Pancreas (tissue), 10 donors: ENCODE results near the gene SLC7A10. TPM values are rescaled to one million over a fixed set of nuclear protein-coding genes. Genes with fewer than 3 reads are reported as not detected.

ENCODE experiments used
- ATAC-seq, 4 donors: fragments of 200-7000 bp; cut with Tn5 transposase; one replicate each; pipeline versions ENCODE4 v1.8.0 to v1.9.1; 2020; ENCODE audit warnings: mild to moderate bottlenecking in 4 of 4, moderate library complexity in 4 of 4
- DNase-seq, 6 donors: peaks; one replicate each; pipeline ENCODE4 v3.0.0-alpha.2; 2020
- FAIRE-seq: peaks from 2 replicates; lab custom pipeline; 2012; peaks lifted over from hg19 to GRCh38; lab: Jason Lieb, UNC
- H3K27ac ChIP-seq, 4 donors: fragments of 200-600 bp; sonication (generic); 1 replicate in 3 of 4; 2 replicates in 1 of 4; pipeline versions ENCODE4 v1.5.0 to v1.8.0; 2020
- H3K27me3 ChIP-seq, 4 donors: fragments of 200-600 bp; one replicate each; pipeline ENCODE4 v1.8.0; 2021
- H3K36me3 ChIP-seq, 3 donors: fragments of 200-600 bp; sonication (generic) in 1 of 3; one replicate each; pipeline versions ENCODE4 v1.5.0 to v1.8.0; 2020 to 2021
- H3K4me1 ChIP-seq, 3 donors: fragments of 200-600 bp; one replicate each; pipeline ENCODE4 v1.8.0; 2021
- H3K4me3 ChIP-seq, 4 donors: fragments of 200-600 bp; sonication (generic) in 2 of 4; one replicate each; pipeline versions ENCODE4 v1.5.0 to v1.8.0; 2020 to 2021
- H3K9me3 ChIP-seq, 4 donors: fragments of 200-600 bp; one replicate each; pipeline ENCODE4 v1.8.0; 2021
- WGBS, 2 donors: extraction: QIAGEN DNeasy Blood & Tissue Kit; methylation state at CpG; one replicate each; pipeline ENCODE4 v1.1.7; 2013; 5-methylcytosine and 5-hydroxymethylcytosine counted together
- intact Hi-C, 3 donors: fragments of 100-400 bp; cut with DNase I; formaldehyde crosslinking; loops; one replicate each; pipeline versions ENCODE4 v1.11.1 to v1.14.2; 2022
- polyA plus RNA-seq, 2 donors: library from polyadenylated mRNA; stranded (reverse); fragments of 200-250 nt; gene quantifications; one replicate each; pipeline ENCODE4 v1.2.3, GENCODE V29; 2013
- total RNA-seq, 6 donors: library from RNA; stranded (reverse); fragmentation: NEBNext Ultra II Directional in 4 of 6; extraction: Animal tissue kit (Norgen Biotek cat#: 25700) in 4 of 6; gene quantifications; one replicate each; pipeline versions ENCODE4 v1.2.1 to v1.2.4, GENCODE V29; 2021 to 2023
- TF ChIP-seq, protein P1 (sequence below), 4 donors: fragments of 200-600 bp; sonication (generic) in 3 of 4; IDR thresholded peaks; one replicate each; pipeline versions ENCODE4 v1.5.0 to v1.8.0; 2021; ENCODE audit warnings: antibody characterized with exemption in 4 of 4
- donor health status: healthy with polysubstance abuse.
- donor health status: DM: no; HTN: no; CAD: no; lungs with moderate emphysema.
- donor health status: DM: no; HTN: no; CAD: no.
- donor health status: control.
- donor health status: control.
- donor health status: Bipolar disorder and iron deficiency.
- donor health status: DM: yes; HTN: yes; CAD: no.
- donor health status: DM: no; HTN: no; CAD: no.
- donor health status: DM: no; HTN: no; CAD: no.
- donor health status: DM: yes; HTN: yes; CAD: no.

The SLC7A10 gene
- total and polyA plus RNA-seq, 8 donors, result 0.28 to 1.3 (median 0.38) TPM; not detected in 5

DNA sequence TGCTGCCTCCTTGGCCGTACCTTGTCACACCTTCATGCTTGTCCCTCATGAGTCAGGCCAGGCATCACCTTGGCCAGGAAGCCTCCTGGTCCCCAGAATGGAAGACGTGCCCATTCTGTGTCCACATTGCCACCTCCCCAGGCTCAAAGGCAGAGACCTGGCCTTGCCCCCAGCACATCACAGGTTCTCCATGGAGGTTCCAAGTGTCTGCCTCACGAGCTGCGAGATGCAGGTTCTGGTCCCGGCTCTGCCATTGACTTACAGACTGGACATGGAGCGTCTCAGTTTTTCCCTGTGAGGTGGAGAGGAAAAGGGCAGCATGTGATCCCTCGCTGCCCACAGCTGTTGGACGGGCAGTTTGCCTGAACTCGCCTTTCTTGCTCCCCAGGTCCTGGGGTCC, 9.1 kb upstream of the SLC7A10 start:
- Histone ChIP-seq H3K27ac (no peak overlapping the region), H3K27me3 (no peaks in the 10 kb centered on the region), H3K4me1 (no peaks in the 10 kb centered on the region), H3K4me3 (no peak overlapping the region), H3K36me3 (no peaks in the 10 kb centered on the region), H3K9me3 (no peaks in the 10 kb centered on the region)
- FAIRE-seq (no peak), DNase-seq (peak in 1 of 6 donors; percentile 32), ATAC-seq (no peak)
- intact Hi-C loops, result loop anchor here in 1 of 3 donors (5.0 kb wide), 1 partner anchor 538 kb away; no protein-coding TSS in a partner anchor
- TF ChIP-seq, protein P1, sequence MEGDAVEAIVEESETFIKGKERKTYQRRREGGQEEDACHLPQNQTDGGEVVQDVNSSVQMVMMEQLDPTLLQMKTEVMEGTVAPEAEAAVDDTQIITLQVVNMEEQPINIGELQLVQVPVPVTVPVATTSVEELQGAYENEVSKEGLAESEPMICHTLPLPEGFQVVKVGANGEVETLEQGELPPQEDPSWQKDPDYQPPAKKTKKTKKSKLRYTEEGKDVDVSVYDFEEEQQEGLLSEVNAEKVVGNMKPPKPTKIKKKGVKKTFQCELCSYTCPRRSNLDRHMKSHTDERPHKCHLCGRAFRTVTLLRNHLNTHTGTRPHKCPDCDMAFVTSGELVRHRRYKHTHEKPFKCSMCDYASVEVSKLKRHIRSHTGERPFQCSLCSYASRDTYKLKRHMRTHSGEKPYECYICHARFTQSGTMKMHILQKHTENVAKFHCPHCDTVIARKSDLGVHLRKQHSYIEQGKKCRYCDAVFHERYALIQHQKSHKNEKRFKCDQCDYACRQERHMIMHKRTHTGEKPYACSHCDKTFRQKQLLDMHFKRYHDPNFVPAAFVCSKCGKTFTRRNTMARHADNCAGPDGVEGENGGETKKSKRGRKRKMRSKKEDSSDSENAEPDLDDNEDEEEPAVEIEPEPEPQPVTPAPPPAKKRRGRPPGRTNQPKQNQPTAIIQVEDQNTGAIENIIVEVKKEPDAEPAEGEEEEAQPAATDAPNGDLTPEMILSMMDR (IDR thresholded peaks at IDR 0.05), result no peak
- 38 to 48% methylated on average over 9 of the region's 9 CpGs for WGBS, 2 donors

DNA sequence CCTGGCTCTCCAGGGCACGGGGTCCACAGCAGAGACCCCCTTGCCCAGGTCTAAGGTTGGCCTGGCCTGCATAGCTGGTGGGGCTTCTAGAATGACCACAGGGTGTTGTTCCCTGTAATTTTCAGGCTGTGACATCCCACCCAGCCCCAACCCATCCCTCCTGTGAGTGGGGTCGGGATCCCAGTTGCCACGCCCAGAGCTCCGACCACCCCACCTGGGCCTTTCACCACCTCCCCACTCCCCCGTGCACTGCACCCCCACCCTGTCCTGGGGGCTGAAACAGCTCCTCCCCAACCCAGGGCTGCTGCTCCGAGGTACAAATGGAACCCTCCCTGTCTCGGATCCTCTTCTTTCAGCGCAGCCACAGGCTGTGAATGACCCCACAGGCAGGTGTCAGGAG, 8.4 kb upstream of the SLC7A10 start:
- no peaks in the 10 kb centered on the region for H3K4me1 ChIP-seq
- WGBS, 2 donors, result 58 to 75% methylated on average over 8 of the region's 8 CpGs
- no peaks in the 10 kb centered on the region for H3K9me3 ChIP-seq
- FAIRE-seq (no peak), DNase-seq (peak in 1 of 6 donors; percentile 40), ATAC-seq (no peak)
- intact Hi-C loops, result no loop called here
- TF ChIP-seq, protein P1 (IDR thresholded peaks at IDR 0.05), result no peak
- no peaks in the 10 kb centered on the region for H3K27me3 ChIP-seq
- no peak overlapping the region for H3K27ac ChIP-seq
- no peak overlapping the region for H3K4me3 ChIP-seq
- H3K36me3 ChIP-seq, result no peaks in the 10 kb centered on the region

DNA sequence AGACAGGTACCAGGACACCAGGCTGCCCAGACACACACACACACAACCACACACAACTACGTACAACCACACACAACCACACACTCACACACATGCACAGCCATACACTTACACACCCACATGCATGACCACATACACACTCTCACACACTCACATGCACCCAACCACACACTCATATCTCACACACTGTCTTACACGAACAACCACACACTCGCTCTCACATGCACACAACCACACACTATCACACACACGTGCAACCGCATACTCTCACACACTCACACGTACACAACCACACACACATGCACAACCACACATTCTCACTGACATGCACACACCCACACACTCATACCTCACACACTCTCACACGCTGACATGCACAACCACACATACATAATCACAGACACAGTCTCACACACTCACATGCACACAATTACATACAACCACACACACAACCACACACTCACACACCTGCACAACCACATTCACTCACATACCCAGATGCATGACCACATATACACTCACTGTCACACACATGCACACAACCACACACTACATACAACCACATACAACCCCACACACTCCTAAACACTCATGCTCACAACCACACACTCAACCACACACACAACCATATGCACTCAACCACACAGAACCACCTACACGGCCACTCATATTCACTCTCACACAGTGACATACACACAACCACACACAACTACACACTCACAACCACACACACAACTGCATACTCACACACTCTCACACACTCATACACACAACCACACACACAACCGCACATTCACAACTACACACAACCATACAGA, 7.6 kb upstream of the SLC7A10 start:
- ATAC-seq, result no peak
- 69 to 85% methylated on average over 9 of the region's 9 CpGs for WGBS, 2 donors
- intact Hi-C loops, result no loop called here

DNA sequence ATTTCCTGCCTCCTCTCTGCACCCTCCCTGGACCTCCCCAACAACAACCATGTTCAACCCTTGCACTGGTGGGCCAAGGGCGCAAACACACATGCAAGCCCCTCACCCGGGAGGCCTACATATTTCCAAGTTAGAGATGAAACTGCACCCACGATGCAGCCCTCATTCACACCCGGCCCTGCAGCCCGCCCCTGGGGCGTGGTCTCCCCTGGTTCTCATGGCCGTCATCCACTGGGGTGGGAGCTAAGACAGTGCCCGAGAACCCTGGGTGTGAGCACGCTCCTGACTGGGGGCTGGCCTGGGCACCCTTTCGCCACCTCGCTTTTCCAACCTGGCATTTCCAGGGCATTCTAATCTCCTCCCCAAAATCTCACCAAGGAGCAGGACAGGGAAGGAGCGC, 7.0 kb upstream of the SLC7A10 start:
- intact Hi-C loops, result no loop called here
- TF ChIP-seq, protein P1 (IDR thresholded peaks at IDR 0.05), result no peak
- peaks cover 0 to 6% (median under 1%) of the 10 kb centered on the region in 4 donors for H3K27me3 ChIP-seq
- FAIRE-seq (no peak), DNase-seq (peak in 1 of 6 donors; percentile 41), ATAC-seq (no peak)
- no peak overlapping the region for H3K4me3 ChIP-seq
- no peak overlapping the region for H3K27ac ChIP-seq
- 59 to 68% methylated on average over 12 of the region's 12 CpGs for WGBS, 2 donors
- H3K9me3 ChIP-seq, result no peaks in the 10 kb centered on the region
- no peaks in the 10 kb centered on the region for H3K36me3 ChIP-seq
- H3K4me1 ChIP-seq, result no peaks in the 10 kb centered on the region

More for the DNA sequence above, 7.6 kb upstream of the SLC7A10 start:
- Histone ChIP-seq H3K9me3 (no peaks in the 10 kb centered on the region), H3K4me1 (no peaks in the 10 kb centered on the region), H3K27me3 (peaks cover 0 to 2% (median 0%) of the 10 kb centered on the region in 4 donors), H3K27ac (no peak overlapping the region), H3K4me3 (no peak overlapping the region), H3K36me3 (no peaks in the 10 kb centered on the region)
- TF ChIP-seq, protein P1 (IDR thresholded peaks at IDR 0.05), result no peak
- FAIRE-seq (no peak), DNase-seq (no peak)

DNA sequence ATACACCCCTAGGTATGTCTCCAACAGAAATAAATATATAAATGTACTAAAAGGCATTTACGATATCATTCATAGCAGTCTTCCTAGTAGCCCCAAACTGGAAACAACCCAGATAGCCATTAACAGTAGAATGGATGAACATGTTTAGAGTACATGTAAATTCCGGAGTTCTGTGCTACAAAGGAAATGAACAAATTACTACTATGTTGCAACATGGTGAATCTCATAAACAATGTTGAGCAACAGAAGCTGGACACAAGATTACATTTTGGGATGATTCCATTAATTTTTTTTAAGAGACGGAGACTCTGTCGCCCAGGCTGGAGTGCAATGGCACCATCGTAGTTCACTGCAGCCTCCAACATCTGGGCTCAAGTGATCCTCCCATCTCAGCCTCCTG, 5.9 kb upstream of the SLC7A10 start:
- no peak for ATAC-seq
- no peak for FAIRE-seq

More for the DNA sequence above, 5.9 kb upstream of the SLC7A10 start:
- peak in 1 of 6 donors; percentile 5 for DNase-seq
- TF ChIP-seq, protein P1 (IDR thresholded peaks at IDR 0.05), result no peak
- Histone ChIP-seq H3K4me3 (no peak overlapping the region), H3K4me1 (no peaks in the 10 kb centered on the region), H3K27me3 (peaks cover 0 to 12% (median 3%) of the 10 kb centered on the region in 4 donors), H3K36me3 (no peaks in the 10 kb centered on the region), H3K27ac (no peak overlapping the region), H3K9me3 (no peaks in the 10 kb centered on the region)
- intact Hi-C loops, result no loop called here
- 71 to 83% methylated on average over 5 of the region's 5 CpGs for whole genome bisulfite sequencing, 2 donors
